Prostate gland (tissue), 2 donors: ENCODE results near the gene CLDN34.

Experiments
- POLR2A ChIP-seq: fragments of 450-650 bp; IDR thresholded peaks from one replicate; pipeline ENCODE4 v1.6.1; 2016; ENCODE audit warnings: antibody characterized with exemption, mild to moderate bottlenecking
- POLR2AphosphoS5 ChIP-seq: sonication (generic); formaldehyde crosslinking; IDR thresholded peaks from one replicate; pipeline ENCODE4 v1.6.1; 2017; ENCODE audit warnings: antibody characterized with exemption
- TF ChIP-seq, protein P1 (sequence below), 4 experiments: fragments of 200-600 bp in 2 of 4; fragments of 450-650 bp in 2 of 4; sonication (generic) in 2 of 4; IDR thresholded peaks; 1 replicate in 3 of 4; 2 replicates in 1 of 4; pipeline ENCODE4 v1.5.1; 2016 to 2019; ENCODE audit warnings: antibody characterized with exemption in 4 of 4, mild to moderate bottlenecking in 2 of 4, moderate library complexity in 2 of 4

- TF ChIP-seq, protein P1, sequence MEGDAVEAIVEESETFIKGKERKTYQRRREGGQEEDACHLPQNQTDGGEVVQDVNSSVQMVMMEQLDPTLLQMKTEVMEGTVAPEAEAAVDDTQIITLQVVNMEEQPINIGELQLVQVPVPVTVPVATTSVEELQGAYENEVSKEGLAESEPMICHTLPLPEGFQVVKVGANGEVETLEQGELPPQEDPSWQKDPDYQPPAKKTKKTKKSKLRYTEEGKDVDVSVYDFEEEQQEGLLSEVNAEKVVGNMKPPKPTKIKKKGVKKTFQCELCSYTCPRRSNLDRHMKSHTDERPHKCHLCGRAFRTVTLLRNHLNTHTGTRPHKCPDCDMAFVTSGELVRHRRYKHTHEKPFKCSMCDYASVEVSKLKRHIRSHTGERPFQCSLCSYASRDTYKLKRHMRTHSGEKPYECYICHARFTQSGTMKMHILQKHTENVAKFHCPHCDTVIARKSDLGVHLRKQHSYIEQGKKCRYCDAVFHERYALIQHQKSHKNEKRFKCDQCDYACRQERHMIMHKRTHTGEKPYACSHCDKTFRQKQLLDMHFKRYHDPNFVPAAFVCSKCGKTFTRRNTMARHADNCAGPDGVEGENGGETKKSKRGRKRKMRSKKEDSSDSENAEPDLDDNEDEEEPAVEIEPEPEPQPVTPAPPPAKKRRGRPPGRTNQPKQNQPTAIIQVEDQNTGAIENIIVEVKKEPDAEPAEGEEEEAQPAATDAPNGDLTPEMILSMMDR (IDR thresholded peaks at IDR 0.05), result no peak
- TF ChIP-seq POLR2AphosphoS5 (no peak), POLR2A (no peak)
Observed at GRCh38 chrX:9955506-9955905, 11.7 kb upstream of the CLDN34 start.
